ENCODE data around the gene ARHGAP26. TPM values are rescaled to one million over a fixed set of nuclear protein-coding genes. Genes with fewer than 3 reads are reported as not detected.

The ARHGAP26 gene
- total RNA-seq, 1 donor from 2014 or later: 42.1 TPM

DNA sequence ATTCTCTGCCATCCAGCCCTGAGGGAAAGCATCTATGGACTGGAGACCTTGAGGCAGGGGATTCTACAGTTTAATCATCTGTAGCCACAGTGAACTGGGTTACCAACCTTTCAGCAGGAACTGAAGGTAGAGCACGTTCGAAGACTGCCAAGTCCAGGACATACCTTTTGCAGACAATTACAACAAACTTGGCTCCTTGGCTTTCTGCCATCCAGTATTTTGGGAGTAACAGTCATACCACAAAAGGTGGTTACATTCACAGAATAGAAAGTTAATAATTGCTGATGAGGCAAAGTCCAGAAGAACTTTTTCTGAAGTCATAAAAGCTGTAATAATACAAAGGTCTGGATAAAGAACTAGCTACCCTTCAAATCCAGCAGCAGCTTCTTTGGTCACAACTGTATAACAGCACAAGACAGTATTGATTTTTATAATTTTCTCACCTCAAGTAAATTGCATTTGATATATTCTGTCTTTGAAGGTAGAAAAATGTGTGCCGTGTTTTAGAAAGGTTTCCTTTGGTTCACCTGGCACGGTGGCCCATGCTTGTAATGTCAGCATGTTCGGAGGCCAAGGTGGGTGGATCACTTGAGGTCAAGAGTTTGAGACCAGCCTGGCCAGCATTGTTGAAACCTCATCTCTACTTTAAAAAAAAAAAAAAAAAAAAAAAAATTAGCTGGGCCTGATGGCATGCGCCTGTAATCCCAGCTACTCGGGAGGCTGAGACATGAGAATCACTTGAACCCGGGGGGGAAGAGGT lies 396.7 kb downstream of the ARHGAP26 start:
- ATAC-seq (no peak), DNase-seq (no peak)
- Histone ChIP-seq H3K27ac (no peak overlapping the region), H3K4me1 (peaks cover 5% of the 10 kb centered on the region), H3K9me3 (no peaks in the 10 kb centered on the region), H3K36me3 (no peaks in the 10 kb centered on the region), H3K4me3 (no peak overlapping the region), H3K27me3 (ENCODE audit: low read depth) (no peaks in the 10 kb centered on the region)
- intact Hi-C loops (cut with DNase I): no loop called here
- TF ChIP-seq, protein P1, sequence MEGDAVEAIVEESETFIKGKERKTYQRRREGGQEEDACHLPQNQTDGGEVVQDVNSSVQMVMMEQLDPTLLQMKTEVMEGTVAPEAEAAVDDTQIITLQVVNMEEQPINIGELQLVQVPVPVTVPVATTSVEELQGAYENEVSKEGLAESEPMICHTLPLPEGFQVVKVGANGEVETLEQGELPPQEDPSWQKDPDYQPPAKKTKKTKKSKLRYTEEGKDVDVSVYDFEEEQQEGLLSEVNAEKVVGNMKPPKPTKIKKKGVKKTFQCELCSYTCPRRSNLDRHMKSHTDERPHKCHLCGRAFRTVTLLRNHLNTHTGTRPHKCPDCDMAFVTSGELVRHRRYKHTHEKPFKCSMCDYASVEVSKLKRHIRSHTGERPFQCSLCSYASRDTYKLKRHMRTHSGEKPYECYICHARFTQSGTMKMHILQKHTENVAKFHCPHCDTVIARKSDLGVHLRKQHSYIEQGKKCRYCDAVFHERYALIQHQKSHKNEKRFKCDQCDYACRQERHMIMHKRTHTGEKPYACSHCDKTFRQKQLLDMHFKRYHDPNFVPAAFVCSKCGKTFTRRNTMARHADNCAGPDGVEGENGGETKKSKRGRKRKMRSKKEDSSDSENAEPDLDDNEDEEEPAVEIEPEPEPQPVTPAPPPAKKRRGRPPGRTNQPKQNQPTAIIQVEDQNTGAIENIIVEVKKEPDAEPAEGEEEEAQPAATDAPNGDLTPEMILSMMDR (IDR thresholded peaks at IDR 0.05): no peak

DNA sequence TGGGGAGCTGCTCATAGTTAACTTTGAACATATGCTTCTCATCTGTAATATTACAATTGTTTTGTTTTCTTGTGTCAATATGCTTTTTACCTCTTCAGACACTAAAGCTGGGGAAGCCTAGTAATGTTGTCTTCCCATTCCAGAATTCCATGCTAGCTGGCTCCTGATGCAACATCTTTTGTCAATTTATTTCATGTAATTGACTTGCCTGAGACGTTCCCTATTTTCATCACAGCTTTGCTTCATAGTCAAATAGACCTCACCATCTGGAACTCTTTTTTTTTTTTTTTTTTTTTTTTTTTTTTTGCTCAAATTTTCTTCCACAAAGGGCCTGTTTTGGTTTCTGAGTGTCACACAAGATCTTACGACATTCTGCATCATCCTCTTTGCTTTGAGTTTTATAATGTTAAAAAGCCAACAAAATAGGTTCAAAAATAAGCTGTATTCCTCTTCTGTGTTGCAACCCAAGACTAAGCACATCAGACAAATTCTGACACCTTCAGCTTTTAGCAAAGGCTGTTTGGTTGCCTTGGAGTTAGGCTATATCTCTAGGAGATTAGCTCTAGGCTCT lies 398.1 kb downstream of the ARHGAP26 start:
- H3K4me3 ChIP-seq: no peak overlapping the region
- no peaks in the 10 kb centered on the region for H3K36me3 ChIP-seq
- TF ChIP-seq, protein P1 (IDR thresholded peaks at IDR 0.05): no peak
- no peaks in the 10 kb centered on the region for H3K27me3 ChIP-seq (ENCODE audit: low read depth)
- no peaks in the 10 kb centered on the region for H3K9me3 ChIP-seq
- ATAC-seq: no peak
- H3K27ac ChIP-seq: no peak overlapping the region
- DNase-seq: no peak
- intact Hi-C loops (cut with DNase I): no loop called here
- peaks cover 5% of the 10 kb centered on the region for H3K4me1 ChIP-seq

DNA sequence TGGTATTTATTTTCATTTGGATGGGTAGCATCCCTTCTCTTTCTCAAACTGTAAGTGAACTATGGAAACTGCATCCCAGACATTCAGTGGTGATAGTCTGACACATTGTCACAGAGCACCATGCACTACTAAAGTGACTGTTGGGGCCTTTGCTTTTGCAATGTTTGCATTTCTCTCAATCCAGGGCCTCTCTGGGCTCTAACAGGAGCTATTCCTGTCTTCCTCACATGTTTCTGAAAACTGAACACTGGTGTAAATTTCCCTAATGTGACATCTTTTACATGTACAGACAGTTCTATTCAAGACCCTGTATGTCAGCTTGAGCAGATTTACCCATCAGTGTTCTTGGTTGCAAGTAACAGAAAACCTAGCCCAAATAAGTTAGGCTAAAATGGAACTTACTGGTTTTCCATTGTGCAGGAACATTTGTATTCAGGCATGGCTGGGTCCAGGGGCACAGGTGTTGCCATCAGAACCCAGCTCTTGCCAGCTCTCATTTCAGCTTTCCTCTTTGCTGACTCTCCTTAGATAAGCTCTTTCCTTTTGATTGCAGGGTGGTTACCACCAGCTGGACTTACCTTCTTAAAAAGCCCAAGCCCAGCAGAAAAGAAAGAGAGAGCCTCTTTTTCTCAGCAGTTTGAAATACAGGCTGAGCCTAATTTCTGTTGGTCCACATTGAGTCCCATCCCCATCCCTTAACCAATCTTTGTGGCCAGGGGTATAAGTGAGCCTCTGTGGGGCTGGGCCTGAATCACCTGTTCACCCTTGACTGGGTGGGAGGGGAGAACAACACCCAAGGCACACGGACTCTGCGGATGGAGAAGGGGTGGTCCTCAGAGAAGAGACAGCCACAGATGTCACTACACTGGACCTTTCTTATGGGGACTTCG lies 399.0 kb downstream of the ARHGAP26 start:
- ATAC-seq (no peak), DNase-seq (no peak)
- Histone ChIP-seq H3K27ac (no peak overlapping the region), H3K4me1 (peaks cover 5% of the 10 kb centered on the region), H3K9me3 (no peaks in the 10 kb centered on the region), H3K36me3 (no peaks in the 10 kb centered on the region), H3K4me3 (no peak overlapping the region), H3K27me3 (ENCODE audit: low read depth) (no peaks in the 10 kb centered on the region)
- intact Hi-C loops (cut with DNase I): no loop called here
- TF ChIP-seq, protein P1 (IDR thresholded peaks at IDR 0.05): no peak

DNA sequence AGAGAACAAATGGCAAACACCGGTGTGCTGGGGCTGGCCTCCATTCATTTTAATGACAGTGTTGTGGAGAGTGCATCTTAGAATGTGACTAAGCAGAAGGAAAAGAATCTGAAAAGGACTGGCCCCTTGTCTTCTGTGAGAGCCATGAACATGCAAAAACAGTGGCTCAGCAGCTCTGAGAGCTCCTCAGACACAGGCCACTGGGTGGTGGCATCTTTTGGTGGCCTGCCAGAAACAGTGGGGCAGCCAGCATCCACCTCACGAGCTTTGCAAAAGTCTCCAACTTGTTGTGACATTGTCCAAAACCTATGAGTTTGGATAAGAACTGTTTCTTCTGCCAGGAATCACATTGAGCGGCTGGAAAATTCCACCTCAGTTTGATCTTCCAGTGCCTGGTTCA lies 399.9 kb downstream of the ARHGAP26 start:
- Histone ChIP-seq H3K4me3 (no peak overlapping the region), H3K9me3 (no peaks in the 10 kb centered on the region)

DNA sequence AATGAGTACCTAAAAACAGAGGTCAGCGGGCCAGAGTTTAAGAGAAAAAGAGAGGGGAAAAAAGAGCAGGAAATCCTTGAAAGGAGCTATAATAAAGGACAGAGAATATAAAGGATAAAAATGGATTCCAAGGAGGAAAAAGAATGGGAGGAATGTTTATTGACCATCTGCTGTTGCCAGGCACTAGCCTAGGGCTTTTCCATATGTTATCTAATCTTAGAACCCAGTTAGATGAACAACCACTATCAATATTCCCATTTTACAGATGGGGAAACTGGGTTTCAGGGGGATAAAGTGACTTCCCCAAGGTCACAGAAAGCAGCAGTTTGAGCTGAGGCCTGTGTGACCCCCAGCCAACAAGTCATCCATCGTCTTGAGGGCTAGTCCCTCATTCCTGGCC lies 400.8 kb downstream of the ARHGAP26 start:
- ATAC-seq (no peak), DNase-seq (no peak)
- H3K27me3 ChIP-seq (ENCODE audit: low read depth): no peaks in the 10 kb centered on the region
- peaks cover 13% of the 10 kb centered on the region for H3K4me1 ChIP-seq
- no peak overlapping the region for H3K27ac ChIP-seq
- intact Hi-C loops (cut with DNase I): no loop called here
- H3K9me3 ChIP-seq: no peaks in the 10 kb centered on the region
- TF ChIP-seq, protein P1 (IDR thresholded peaks at IDR 0.05): no peak
- no peak overlapping the region for H3K4me3 ChIP-seq
- no peaks in the 10 kb centered on the region for H3K36me3 ChIP-seq

More for the DNA sequence above, 399.9 kb downstream of the ARHGAP26 start:
- ATAC-seq: no peak
- H3K36me3 ChIP-seq: no peaks in the 10 kb centered on the region
- H3K4me1 ChIP-seq: peaks cover 11% of the 10 kb centered on the region
- H3K27me3 ChIP-seq (ENCODE audit: low read depth): no peaks in the 10 kb centered on the region
- TF ChIP-seq, protein P1 (IDR thresholded peaks at IDR 0.05): no peak
- DNase-seq: no peak
- intact Hi-C loops (cut with DNase I): no loop called here
- no peak overlapping the region for H3K27ac ChIP-seq
